Prostate gland (tissue), 2 donors: ENCODE results near the gene OTUD6A.

Experiments used
- POLR2AphosphoS5 ChIP-seq: sonication (generic); formaldehyde crosslinking; IDR thresholded peaks from one replicate; pipeline ENCODE4 v1.6.1; 2017; ENCODE audit warnings: antibody characterized with exemption
- TF ChIP-seq, protein P1 (sequence below), 4 experiments: fragments of 200-600 bp in 2 of 4; fragments of 450-650 bp in 2 of 4; sonication (generic) in 2 of 4; IDR thresholded peaks; 1 replicate in 3 of 4; 2 replicates in 1 of 4; pipeline ENCODE4 v1.5.1; 2016 to 2019; ENCODE audit warnings: antibody characterized with exemption in 4 of 4, mild to moderate bottlenecking in 2 of 4, moderate library complexity in 2 of 4

DNA sequence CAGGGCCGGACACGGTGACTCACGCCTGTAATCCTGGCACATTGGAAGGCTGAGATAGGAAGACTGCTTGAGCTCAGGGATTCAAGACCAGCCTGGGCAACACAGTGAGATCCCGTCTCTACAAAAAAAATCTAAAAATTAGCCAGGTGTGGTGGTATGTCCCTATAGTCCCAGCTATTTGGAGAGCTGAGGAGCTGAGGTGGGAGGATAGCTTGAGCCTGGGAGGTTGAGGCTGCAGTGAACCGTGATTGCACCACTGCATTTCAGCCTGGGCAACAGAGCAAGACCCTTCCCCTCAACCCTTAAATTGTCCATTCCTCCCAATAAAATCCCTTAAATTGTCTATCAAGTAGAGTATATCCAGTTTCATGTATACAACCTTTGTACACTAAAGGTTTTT, 17.0 kb downstream of the OTUD6A start:
- TF ChIP-seq, protein P1, sequence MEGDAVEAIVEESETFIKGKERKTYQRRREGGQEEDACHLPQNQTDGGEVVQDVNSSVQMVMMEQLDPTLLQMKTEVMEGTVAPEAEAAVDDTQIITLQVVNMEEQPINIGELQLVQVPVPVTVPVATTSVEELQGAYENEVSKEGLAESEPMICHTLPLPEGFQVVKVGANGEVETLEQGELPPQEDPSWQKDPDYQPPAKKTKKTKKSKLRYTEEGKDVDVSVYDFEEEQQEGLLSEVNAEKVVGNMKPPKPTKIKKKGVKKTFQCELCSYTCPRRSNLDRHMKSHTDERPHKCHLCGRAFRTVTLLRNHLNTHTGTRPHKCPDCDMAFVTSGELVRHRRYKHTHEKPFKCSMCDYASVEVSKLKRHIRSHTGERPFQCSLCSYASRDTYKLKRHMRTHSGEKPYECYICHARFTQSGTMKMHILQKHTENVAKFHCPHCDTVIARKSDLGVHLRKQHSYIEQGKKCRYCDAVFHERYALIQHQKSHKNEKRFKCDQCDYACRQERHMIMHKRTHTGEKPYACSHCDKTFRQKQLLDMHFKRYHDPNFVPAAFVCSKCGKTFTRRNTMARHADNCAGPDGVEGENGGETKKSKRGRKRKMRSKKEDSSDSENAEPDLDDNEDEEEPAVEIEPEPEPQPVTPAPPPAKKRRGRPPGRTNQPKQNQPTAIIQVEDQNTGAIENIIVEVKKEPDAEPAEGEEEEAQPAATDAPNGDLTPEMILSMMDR (IDR thresholded peaks at IDR 0.05), result no peak
- TF ChIP-seq POLR2AphosphoS5, result no peak
